GM21786 (cell line): ENCODE data around the gene DCTN2.
"Not testable (repeated sequence)": the region's sequence is repeated elsewhere in the genome, so short reads cannot be mapped to it uniquely, and the experiment has no call there.

ENCODE experiments used
- ATAC-seq: cut with Tn5 transposase; IDR thresholded peaks from one replicate; pipeline ENCODE4 v1.9.1; 2021; ENCODE audit not compliant: unreplicated experiment

Gene DCTN2

GRCh38 chr12:57529831-57530230 lies 17.2 kb downstream of the DCTN2 start:
- no peak for ATAC-seq

GRCh38 chr12:57528831-57529555 lies 18.0 kb downstream of the DCTN2 start:
- ATAC-seq, result no peak

DNA sequence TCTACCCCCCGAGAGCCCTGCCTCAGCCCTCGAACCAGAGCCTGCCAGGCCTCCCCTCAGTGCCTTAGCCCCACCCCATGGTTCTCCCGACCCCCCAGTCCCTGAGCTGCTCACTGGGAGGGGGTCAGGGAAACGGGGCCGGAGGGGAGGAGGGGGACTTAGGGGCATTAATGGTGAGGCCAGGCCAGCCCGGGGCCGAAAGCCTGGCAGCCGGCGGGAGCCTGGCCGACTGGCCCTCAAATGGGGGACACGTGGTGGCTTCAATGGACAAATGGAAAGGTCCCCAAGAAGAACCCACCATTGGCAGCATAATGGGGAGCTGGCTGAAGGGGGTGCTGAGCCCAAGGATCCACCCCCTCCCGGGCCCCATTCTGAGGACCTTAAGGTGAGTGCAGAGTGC lies 18.8 kb downstream of the DCTN2 start:
- no peak for ATAC-seq

- no peak for ATAC-seq
These were observed 19.8 kb downstream of the DCTN2 start for GRCh38 chr12:57527184-57527583.

DNA sequence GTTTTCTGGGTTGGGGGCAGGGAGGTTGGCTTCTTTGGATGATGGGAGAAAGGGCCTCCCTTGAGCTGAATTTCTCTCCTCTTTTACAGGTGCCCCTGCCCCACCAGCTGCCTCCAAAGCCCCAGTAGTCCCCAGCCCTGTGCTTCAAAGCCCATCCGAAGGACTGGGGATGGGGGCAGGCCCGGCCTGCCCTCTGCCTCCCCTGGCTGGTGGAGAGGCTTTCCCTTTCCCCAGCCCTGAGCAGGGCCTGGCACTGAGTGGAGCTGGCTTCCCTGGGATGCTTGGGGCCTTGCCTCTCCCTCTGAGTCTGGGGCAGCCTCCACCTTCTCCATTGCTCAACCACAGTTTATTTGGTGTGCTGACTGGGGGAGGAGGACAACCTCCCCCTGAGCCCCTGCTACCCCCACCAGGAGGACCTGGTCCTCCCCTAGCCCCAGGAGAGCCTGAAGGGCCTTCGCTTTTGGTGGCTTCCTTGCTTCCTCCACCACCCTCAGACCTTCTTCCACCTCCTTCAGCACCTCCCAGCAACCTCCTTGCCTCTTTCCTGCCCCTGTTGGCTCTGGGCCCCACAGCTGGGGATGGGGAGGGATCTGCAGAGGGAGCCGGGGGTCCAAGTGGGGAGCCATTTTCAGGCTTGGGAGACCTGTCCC lies 20.4 kb downstream of the DCTN2 start:
- no peak for ATAC-seq

GRCh38 chr12:57525615-57526383 lies 21.2 kb downstream of the DCTN2 start:
- no peak for ATAC-seq

DNA sequence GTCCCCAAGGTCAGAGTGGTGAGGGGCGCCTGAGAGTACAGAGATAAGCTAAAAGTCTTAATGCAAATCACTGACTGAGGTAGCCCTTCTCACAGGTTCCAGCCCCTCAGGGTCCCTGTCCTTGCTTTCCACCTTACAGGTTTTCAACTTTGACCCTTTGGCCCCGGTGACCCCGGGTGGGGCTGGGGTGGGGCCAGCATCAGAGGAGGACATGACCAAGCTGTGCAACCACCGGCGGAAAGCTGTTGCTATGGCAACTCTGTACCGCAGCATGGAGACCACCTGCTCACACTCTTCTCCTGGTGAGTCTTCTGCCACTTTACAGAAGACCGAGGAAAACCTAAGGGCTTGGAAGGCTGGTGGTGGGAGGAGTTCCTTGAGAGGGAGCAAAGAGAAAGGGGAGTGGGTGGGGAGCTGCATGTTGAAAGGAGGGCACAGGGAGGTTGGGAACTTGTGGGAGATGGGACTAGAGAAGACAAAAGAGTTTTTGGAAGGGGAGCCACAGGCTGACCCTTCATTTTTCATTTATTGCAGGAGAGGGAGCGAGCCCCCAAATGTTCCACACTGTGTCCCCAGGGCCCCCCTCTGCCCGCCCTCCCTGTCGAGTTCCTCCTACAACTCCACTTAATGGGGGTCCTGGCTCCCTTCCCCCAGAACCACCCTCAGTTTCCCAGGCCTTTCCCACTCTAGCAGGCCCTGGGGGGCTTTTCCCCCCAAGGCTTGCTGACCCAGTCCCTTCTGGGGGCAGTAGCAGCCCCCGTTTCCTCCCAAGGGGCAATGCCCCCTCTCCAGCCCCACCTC lies 22.0 kb downstream of the DCTN2 start:
- ATAC-seq, result no peak

DNA sequence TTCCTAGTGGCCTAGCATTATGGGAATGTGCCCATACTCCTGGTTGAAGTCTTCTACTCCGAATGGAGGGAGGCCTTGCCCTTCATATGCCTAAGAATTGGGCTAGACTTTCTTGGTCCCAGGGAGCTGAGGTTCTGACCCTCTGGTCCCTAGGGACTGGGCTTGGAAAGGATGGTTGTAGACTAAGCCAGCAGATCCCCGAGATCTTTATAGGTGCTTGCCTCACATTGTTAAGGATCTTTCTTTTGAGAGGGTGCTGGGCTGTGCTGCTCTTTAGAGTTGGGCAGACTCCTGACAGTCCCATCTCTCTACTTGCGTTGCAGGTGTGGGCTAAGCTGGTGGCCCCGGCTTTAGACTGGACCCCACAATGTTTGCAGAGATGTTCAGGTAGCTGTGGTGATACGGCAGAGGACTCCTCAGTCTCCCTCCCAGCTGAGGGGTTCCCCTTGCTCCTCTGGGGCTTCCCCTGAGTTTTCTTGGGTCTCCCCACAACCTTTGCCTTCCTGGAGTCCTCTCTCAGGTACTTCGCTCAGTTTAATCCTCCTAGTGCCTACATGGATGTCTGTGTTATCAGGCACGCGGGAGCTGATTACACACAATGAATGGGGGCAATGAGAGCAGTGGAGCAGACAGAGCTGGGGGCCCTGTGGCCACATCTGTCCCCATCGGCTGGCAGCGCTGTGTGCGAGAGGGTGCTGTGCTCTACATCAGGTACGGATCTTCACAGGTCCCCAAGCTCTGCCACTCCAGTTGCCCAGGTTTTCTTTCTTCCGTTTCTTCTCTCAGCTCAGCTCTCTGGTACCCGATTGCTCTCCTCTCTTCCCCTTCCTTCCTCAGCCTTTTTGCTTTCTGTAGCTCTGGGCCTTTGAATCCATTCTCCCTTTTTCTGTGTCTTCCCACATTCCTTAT lies 23.0 kb downstream of the DCTN2 start:
- ATAC-seq, result no peak

DNA sequence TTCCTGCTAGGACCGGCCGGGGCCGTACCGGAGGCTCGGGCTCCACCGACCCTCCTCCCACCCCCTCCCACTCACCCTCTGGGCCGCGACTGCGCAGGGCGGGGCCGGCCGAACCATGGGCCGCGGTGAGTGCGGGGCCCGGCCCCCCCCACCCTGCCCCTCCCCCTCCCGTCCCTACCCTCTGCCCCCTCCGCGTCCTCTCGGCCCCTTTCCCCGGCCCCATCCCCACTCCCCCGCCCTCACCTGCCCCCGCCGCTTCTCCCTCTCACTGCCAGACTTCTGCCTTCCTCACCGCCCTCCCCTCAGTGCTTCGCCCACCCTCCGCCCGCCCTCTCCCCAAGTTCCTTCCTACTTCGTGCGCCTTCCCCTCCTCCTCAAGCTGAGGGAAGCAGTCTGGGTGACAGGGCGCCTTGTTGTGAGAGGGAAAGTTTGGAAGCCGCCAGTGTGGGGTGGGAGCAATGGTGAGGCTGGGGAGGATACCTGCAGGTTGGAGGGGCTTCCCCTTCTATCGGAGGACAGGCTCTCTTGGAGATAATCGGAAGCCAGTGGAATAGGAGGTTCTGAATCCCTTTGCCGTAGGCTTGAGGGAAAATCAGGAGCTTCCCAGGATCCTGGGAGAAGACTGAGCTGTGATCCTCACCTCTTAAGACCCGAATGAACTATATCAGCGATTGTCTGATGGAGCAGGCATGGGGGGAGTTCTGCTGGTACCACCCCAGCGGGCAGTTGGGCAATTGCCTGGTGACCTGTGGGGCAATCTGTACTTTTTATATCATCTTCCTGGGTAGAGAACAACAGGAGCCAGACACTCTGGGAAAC lies 23.9 kb downstream of the DCTN2 start:
- no peak for ATAC-seq

DNA sequence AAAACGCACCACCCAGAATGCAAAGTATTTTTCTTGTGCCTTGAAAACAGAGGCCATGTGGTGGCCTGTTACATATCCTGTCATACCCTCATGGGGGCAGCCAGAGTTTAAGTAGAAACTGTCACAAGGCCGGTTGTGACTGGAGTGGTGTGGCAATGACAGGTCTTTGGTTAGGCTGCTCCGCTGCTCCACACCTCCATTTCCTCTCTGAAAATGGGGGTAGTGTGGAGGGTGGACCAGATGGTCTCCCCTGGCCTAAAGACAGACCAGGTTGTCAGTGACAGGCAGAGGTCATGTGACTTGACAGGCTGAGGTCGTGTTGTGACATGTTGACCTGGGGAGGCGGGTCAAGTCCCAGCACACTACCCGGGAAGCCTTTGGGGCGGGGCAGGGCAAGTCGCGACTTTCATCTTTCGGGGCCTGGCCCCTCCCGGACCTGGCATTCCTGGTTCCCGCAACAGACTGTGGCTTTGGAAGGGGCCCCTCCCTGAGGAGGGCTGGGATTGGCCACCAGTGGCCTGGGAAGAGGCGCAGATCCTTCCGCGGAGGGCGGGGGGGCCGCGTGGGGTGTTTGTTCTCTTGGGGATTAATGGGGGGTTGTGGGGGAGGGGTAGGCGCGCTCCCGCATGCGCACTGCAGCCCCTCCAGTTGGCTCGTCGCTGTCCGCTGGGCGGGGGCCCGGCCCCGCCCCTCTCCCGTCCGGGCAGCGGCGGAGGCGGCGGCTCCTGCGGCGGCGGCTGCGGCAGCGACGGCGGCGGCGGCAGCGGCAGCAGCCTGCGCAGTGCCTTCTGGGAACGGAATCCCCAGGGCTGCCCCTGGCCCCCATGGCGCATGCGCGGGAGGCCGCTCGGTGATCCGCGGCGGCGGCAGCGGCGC lies 24.7 kb downstream of the DCTN2 start, which contains the start of gene MBD6:
TSS of gene MBD6 (plus strand) at position 814 of the 876 bp plus-strand sequence. CDS start 1,480 bp downstream, outside the sequence.
- ATAC-seq, result peak; percentile 32

DNA sequence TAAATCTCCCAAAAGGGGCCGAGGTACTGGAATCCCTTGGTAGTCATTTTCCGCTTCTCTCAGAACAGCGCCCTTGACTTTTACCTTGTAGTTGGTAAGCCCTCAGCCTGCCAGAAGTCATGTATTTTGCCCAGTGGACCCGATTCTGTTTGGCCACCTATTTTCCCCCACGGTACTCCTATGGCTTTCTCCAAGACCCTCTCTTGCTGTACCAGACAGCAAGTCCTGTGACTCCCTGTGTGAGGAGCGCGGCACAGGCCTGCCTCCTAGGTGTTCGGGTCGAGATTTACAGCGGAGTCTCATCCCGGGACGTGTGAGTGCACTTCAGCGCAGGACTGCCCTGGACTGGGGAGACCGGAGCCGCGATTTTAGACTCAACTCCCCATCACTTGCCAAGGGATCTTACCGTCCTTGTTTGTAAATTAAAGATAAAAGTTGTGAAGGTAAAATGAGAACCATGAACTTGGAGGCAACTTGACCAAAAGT lies 25.4 kb downstream of the DCTN2 start:
- ATAC-seq, result no peak

DNA sequence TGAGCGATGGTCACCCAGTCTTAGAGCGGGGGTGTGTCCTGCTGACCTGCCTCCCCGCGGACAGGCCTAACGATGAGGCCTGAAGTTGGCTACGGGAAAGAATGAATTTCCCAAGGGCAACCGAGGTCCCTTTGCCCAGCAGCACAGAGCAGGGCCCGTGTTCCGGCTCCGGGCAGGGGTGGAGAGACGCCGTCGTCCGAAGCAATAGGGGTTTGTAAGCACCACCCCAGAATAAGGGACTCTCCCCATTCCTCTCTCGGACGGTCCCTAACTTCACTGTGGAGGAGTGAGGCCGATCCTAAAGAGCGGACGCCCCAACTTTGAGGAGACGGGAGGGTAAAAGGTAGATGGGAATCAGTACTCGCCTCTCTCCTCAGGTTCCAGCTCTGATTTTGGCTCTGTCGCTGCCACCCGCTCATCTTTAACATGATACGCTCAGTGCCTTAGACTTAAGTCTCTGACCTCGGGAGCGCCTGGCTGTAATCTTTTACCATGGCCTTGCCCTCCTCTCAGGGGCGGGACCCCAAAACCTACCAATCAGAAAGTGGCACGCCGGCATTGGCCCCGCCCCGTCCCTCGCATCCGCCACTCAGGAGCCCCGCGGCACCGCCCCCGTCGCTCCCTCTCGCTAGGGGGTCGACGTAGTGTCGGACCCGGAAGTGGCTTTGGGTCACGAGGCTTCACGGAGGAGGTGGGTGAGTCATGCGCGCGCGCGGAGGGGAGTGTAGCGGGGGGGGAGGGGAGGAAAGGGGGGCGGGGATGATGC lies 26.8 kb downstream of the DCTN2 start, which contains the start of gene DDIT3:
TSS of gene DDIT3 (minus strand) at position 462 of the 766 bp plus-strand sequence. CDS start 3,108 bp downstream, outside the sequence.
- peak; percentile 64 for ATAC-seq

DNA sequence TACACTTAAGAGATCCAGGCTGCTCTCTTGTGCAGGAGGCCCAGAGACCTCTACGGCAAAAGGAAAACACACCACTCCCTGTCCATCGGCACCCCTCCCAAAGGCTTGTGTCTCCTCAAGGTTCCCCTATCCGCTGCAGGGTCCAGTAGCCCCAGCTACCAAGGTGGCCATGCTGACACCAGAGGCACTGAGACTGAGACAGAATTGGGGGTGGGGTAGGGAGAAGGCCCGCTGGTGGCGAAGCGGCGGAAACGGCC lies 27.3 kb downstream of the DCTN2 start:
- peak; percentile 3 for ATAC-seq

DNA sequence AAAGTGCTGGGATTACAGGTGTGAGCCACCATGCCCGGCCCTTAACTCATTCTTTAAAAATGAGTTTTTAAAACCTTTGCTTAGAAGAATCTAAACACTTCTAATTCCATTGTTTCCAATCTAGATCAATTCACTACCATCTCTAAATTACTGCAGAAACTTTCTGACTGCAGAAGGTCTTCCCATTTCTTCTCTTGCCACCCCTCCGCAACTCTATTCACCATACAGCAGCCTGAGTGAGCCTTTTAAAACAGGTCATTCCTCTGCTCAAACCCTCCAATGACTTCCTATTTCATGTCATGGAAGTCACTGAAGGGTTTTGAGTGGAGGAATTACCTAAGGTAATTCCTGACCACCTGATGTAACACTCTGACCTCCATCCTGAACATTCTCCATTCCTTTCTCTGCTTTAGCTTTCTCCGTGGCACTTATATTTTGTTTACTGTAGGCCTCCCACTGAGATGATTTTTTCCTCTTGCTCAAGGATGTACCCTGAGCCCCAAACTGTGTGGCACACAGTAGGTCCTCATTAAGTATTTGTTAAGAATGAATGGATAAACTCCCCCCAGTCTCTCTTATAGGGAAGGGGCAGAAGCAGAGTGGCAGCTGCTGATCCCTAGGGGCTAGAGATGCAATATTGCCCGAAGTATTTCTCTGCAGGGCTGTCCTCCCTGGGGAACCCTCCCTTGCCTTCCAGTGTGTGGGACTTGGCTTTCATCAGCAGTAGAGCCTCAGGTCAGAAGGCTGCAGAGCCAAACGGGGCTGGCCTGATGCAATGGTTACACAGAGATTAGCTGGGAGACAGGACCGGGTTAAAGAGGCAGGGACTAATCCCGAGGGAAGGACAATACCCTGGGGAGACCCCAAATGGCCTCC lies 27.8 kb downstream of the DCTN2 start:
- no peak for ATAC-seq

DNA sequence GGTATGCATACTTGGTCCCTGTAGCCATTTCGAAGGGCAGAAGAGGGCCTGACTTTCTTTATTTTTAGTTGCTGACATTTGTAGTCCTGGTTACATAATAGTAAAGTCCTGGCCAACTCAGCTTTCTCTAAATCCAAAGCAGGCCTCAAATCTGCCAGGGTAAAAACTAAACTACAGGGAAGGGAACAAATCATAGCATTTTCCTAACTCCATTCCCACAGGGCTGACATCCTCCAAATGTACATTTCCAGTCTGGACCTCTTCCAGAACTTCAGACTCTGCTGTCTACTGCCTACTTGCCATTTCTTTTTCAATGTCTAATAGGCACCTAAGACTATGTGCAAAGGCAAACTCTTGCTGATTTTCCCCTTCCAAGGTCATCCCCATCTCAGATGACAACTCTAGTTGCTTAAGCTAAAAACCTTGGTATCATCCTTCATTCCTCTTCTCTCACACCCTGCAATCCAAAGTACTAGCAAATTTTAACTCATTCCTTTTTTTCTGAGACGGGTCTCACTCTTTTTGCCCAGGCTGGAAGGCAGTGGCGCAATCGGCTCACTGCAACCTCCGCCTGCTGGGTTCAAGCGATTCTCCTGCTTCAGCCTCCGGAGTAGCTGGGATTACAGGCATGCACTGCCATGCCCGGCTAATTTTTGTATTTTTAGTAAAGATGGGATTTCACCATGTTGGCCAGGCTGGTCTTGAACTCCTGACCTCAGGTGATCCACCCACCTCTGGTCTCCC lies 28.6 kb downstream of the DCTN2 start:
- no peak for ATAC-seq

DNA sequence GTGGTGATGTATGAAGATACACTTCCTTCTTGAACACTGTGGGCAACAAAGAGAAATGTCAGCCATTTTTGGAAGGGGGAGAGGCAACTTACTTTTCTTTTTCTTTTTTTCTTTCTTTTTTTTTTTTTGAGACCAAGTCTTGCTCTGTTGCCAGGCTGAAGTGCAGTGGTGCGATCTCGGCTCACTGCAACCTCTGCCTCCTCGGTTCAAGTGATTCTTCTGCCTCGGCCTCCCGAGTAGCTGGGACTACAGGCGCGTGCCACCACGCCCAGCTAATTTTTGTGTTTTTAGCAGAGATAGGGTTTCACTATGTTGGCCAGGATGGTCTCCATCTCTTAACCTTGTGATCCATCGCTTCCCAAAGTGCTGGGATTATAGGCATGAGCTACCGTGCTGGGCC lies 29.3 kb downstream of the DCTN2 start:
- not testable (repeated sequence) for ATAC-seq
